ENCODE results near the gene IQSEC1. TPM values are rescaled to one million over a fixed set of nuclear protein-coding genes. Genes with fewer than 3 reads are reported as not detected.

Gene IQSEC1
- total RNA-seq, 1 experiment from 2014 or later, result 28.1 TPM

GRCh38 chr3:13013566-13013965, 59.7 kb downstream of the IQSEC1 start:
- H2AFZ ChIP-seq (ENCODE audit: low read depth, low read length, poor library complexity, severe bottlenecking), result no peak overlapping the region
- ChIA-PET RAD21 (ENCODE audit: low non-redundant PET in 1 of 2, low total read pairs in 2 of 2, uncharacterized antibody in 2 of 2, unreplicated experiment in 2 of 2) (no interaction called here), POLR2A (no interaction called here), CTCF (no interaction called here)
- intact Hi-C loops (cut with micrococcal nuclease), result no loop called here
- no TSS peak for BruUV-seq (replicated peaks)
- no peak overlapping the region for H3K27ac ChIP-seq (ENCODE audit: low read depth, low read length)
- H3K27me3 ChIP-seq (ENCODE audit: insufficient read depth, low read length), result no peaks in the 10 kb centered on the region
- no peak overlapping the region for H3K9ac ChIP-seq (ENCODE audit: low read length)
- H3K4me2 ChIP-seq (ENCODE audit: low read length), result no peak overlapping the region
- H3K4me3 ChIP-seq (replicated peaks in 1 of 2; ENCODE audit: low read depth in 1 of 2, low read length in 2 of 2), result no peak overlapping the region
- no peaks in the 10 kb centered on the region for H4K20me1 ChIP-seq (ENCODE audit: insufficient read depth)
- TF ChIP-seq JUND (IDR thresholded peaks at IDR 0.05), result no peak
- TF ChIP-seq TCF7L2 (IDR thresholded peaks at IDR 0.05; ENCODE audit: borderline replicate concordance, extremely low read depth, insufficient read depth, insufficient read length), result no peak
- no peak for TF ChIP-seq EZH2phosphoT487 (IDR thresholded peaks at IDR 0.05; ENCODE audit: borderline replicate concordance)
- TF ChIP-seq, protein P1, sequence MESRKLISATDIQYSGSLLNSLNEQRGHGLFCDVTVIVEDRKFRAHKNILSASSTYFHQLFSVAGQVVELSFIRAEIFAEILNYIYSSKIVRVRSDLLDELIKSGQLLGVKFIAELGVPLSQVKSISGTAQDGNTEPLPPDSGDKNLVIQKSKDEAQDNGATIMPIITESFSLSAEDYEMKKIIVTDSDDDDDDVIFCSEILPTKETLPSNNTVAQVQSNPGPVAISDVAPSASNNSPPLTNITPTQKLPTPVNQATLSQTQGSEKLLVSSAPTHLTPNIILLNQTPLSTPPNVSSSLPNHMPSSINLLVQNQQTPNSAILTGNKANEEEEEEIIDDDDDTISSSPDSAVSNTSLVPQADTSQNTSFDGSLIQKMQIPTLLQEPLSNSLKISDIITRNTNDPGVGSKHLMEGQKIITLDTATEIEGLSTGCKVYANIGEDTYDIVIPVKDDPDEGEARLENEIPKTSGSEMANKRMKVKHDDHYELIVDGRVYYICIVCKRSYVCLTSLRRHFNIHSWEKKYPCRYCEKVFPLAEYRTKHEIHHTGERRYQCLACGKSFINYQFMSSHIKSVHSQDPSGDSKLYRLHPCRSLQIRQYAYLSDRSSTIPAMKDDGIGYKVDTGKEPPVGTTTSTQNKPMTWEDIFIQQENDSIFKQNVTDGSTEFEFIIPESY (IDR thresholded peaks at IDR 0.05; ENCODE audit: extremely low read depth, insufficient replicate concordance, low read length), result no peak
- TF ChIP-seq POLR2AphosphoS5 (IDR thresholded peaks at IDR 0.05; ENCODE audit: low read depth, low read length), result no peak
- no peak for TF ChIP-seq CBX3 (IDR thresholded peaks at IDR 0.05; ENCODE audit: low read depth)
- no peak for TF ChIP-seq SP1 (IDR thresholded peaks at IDR 0.05; ENCODE audit: low read depth)
- TF ChIP-seq ZFX (IDR thresholded peaks at IDR 0.05), result no peak
- TF ChIP-seq, protein P2, sequence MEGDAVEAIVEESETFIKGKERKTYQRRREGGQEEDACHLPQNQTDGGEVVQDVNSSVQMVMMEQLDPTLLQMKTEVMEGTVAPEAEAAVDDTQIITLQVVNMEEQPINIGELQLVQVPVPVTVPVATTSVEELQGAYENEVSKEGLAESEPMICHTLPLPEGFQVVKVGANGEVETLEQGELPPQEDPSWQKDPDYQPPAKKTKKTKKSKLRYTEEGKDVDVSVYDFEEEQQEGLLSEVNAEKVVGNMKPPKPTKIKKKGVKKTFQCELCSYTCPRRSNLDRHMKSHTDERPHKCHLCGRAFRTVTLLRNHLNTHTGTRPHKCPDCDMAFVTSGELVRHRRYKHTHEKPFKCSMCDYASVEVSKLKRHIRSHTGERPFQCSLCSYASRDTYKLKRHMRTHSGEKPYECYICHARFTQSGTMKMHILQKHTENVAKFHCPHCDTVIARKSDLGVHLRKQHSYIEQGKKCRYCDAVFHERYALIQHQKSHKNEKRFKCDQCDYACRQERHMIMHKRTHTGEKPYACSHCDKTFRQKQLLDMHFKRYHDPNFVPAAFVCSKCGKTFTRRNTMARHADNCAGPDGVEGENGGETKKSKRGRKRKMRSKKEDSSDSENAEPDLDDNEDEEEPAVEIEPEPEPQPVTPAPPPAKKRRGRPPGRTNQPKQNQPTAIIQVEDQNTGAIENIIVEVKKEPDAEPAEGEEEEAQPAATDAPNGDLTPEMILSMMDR (IDR thresholded peaks at IDR 0.05 in 2 of 3, conservative IDR thresholded peaks at IDR 0.05 in 1 of 3; ENCODE audit: borderline replicate concordance in 1 of 3, insufficient read depth in 1 of 3, low read depth in 2 of 3, low read length in 2 of 3), result no peak
- TF ChIP-seq REST (IDR thresholded peaks at IDR 0.05; ENCODE audit: low read depth), result no peak
- no peak for TF ChIP-seq CEBPB (IDR thresholded peaks at IDR 0.05; ENCODE audit: low read depth)
- TF ChIP-seq ZNF274 (IDR thresholded peaks at IDR 0.05; ENCODE audit: low read depth, low read length), result no peak
- no peak for TF ChIP-seq EGR1 (IDR thresholded peaks at IDR 0.05; ENCODE audit: low read depth)
- no peak for TF ChIP-seq ELF1 (IDR thresholded peaks at IDR 0.05; ENCODE audit: borderline replicate concordance, low read depth)
- TF ChIP-seq FOSL1 (IDR thresholded peaks at IDR 0.05; ENCODE audit: low read depth), result no peak
- no peak for TF ChIP-seq RAD21 (IDR thresholded peaks at IDR 0.05; ENCODE audit: low read depth)
- TF ChIP-seq, protein P3, sequence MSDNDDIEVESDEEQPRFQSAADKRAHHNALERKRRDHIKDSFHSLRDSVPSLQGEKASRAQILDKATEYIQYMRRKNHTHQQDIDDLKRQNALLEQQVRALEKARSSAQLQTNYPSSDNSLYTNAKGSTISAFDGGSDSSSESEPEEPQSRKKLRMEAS (IDR thresholded peaks at IDR 0.05), result no peak
- TF ChIP-seq SRF (IDR thresholded peaks at IDR 0.05; ENCODE audit: low read depth), result no peak
- TF ChIP-seq POLR2A (IDR thresholded peaks at IDR 0.05; ENCODE audit: borderline replicate concordance, extremely low read depth, insufficient read depth, insufficient read length), result no peak
- no peak for TF ChIP-seq ATF3 (IDR thresholded peaks at IDR 0.05)
- ATAC-seq (no peak), DNase-seq (ENCODE audit: low read depth, low spot score) (no peak)
- peaks cover 11 to 20% of the 10 kb centered on the region in 2 experiments; a peak in 3 of 4 replicates for H3K4me1 ChIP-seq (ENCODE audit: control insufficient read depth in 1 of 2, insufficient read depth in 2 of 2, low read length in 2 of 2)
- no peaks in the 10 kb centered on the region for H3K36me3 ChIP-seq (ENCODE audit: control insufficient read depth in 1 of 2, insufficient read depth in 2 of 2, low read length in 2 of 2)
- no peaks in the 10 kb centered on the region for H3K79me2 ChIP-seq (ENCODE audit: insufficient read depth, low read length)
- no peaks in the 10 kb centered on the region for H3K9me2 ChIP-seq (ENCODE audit: insufficient read depth)
- H3K9me3 ChIP-seq (ENCODE audit: control insufficient read depth in 1 of 2, insufficient read depth in 1 of 2, low read depth in 1 of 2, low read length in 2 of 2), result no peaks in the 10 kb centered on the region
